GM20431 (cell line): ENCODE data around the gene CDC42BPB.

ENCODE experiments used
- in situ Hi-C: fragments of 300-500 bp; cut with MseI, MboI; formaldehyde crosslinking; loops from one replicate; pipeline ENCODE4 v1.15.0; 2020; ENCODE audit warnings: low sequenced_read_pairs; ENCODE audit not compliant: unreplicated experiment

The CDC42BPB gene

DNA sequence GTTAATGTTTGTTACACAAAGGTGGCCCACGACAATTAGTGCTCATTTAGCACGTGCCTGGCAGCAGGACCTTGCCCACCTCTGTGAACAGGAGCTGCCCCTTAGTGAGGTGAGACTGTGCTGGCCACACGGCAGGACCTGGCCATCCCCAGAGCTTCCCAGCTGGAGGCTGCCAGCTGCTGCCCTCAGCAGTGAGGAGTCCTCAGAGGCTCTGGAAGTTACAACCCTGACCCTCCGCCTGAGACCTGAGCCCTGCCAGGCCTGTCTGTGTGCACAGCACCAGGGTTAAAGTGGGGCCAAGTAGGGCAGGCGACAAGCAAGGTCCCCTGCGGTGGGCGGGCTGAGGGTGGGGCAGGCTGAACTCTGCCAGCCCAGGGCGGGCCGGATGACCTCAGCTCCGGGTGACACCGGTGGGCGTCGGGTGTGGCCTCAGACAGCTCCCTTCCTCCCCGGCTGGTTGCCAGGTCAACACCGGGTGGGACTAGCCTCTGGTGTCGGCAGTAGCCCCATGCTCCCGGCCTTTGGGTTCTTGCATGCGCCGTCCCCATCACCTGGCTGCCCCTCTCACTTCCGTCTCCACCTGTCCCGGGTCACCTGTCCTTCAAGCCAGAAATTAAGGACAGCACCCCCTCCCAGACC, 17.5 kb upstream of the CDC42BPB start:
- in situ Hi-C loops, result loop anchor here (25.0 kb wide), 1 partner anchor 212 kb away; no protein-coding TSS in a partner anchor

DNA sequence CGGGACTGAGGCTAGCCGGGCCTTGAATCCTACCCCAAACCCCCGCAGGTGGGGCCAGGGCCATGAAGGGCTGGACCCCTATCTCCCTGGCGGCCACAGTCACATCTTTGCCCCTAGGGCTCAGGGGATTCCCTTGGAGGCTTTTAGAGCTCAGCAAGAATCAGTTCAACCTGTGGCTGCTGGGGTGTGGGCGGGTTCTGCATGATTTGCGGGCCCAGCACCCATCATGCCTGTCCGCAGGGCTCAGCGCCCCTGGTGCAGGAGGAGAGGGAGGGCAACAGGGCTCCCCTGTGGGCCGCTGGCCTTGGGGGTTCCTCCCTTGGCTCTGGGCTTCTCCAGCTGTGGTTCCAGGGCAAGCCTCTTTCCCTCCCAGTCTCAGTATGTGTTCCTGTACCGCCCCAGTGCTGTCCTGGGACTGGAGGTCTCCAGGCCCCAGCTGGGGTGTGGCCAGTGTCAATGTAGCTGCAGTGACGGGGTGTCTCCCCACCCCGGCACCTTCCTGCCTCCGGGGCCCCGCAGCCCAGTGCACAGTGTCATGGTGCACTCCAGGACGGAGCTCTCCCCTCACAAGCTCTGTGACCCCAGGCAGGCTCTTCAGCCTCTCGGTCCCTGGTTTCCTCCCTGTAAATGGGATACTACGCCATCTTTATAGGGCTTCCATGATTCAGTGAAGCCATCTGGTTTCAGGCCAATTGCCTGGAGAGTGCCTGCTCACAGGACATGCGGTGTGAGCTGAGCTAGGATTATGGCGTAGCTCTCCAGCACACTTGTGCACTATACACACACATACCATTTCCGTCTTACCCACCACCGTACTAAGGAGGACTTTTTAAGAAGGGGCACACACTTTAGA, 16.8 kb upstream of the CDC42BPB start:
- in situ Hi-C loops, result no loop called here

DNA sequence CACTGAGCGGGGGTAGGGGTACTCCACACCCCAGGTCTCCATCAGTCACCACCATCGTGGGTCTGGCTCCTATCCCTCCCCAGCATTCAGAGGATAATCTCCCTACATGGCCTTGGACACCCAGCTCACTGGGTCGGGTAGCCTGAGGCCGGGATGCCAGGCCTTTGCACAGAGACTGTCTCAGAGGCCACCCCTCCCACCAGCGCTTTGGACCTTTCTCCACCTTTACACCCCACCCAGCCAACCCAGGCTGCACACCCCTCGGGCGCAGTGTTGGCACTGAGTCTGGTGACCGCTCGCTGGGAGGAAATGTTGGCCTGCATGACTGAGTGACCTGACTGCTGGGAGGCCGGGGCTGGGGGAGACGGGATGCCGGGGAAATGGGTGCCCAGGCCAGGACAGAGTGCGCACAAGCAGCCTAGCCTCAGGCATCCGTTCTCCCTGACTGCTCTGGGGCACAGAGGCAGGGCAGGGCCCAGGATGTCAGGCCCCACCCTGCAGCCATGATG, 16.1 kb upstream of the CDC42BPB start:
- in situ Hi-C loops, result no loop called here

DNA sequence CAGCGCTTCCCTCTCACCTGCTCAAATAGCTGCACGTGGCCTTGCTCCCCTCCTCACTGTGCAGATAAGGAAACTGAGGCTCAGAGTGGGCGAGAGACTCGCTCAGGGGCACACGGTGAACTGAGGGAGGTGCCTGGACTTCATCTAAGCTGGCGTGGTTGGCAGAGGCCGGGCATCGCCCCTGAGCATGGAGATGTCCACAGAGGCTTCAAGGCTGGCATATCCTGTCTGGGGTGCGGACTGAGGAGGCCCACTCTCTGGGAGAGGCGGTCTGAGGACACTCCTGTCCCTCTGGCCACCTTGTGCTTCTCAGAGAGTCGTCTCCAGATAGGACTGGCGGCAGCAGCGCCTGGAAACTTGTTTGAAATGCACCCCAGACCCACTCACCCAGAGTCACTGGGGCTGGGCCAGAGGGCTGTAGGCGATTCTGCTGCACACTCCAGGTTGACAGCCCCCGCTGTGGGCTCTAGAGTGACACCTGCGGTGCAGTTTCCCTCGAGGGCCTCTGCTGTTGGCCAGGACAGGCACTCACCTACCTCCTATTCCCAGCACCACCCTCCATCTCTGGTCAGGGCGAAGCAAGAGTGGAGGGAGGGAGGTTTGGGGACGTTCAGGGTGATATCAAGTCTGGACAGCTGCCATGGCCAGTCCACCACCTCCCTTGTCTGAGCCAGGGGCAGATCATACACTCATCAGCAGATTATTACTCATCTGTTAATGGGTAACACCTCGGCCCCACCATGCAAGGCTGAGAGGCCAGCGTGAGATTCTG, 15.4 kb upstream of the CDC42BPB start:
- in situ Hi-C loops, result no loop called here

DNA sequence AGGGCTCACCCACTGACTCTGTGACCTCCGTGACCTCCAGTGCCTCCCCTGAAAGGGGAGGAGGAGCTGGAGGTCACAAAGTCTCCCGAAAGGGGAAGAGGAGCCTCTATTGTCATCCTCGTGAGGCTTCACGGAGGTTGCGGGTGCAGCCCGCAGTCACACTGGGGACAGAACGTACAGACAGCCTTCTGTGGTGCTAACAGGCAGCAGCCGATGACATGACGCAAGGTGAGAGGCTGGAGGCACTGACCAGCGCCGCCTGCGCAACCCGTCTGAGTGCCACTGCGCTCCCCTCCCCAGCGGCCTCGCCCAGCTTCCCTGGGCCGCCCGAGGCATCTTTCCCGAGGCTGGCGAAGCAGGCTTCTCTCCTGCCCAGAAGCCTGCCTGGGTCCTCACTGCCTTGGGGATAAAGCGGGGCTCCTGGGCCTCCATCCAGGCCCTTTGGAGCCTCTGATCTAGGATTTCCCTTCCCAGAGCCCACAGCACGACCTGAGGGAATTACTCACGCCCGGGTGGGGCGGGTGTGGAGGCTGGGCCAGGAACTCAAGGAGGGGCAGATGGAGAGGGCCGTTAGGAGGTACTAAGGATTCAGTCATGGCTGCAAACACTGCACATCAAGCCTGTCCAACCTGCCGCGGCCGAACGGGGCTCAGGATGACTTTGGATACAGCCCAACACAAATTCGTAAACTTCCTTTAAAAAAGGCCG, 14.3 kb upstream of the CDC42BPB start:
- in situ Hi-C loops, result no loop called here

DNA sequence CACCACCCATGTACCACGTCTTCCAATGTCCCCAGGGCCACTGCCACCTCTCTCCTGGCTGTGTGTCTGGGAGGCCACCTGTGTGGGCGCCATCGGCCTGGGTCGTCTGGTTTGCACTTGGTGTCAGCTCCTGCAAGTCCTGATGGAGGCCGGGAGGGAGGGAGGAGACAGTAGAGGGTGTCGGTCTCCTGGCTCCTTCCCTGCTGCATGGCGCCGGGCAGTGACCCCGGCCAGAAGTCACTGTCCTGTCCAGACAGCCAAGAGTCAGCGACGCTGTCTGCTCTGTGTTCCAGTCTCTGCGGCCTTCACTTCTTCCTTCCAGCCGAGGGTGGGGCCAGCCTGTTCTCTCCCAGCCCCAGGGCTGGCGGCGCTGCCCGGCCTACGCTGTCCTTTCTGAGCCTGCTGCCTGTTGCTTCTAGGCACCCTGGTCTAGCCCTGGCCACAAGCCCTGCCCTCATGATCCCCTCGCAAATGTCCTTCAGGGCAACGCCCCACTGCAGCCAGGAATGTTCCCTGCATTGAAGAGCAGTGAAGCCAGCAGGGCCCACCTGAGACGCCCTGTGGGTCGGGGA, 13.7 kb upstream of the CDC42BPB start:
- in situ Hi-C loops, result no loop called here

DNA sequence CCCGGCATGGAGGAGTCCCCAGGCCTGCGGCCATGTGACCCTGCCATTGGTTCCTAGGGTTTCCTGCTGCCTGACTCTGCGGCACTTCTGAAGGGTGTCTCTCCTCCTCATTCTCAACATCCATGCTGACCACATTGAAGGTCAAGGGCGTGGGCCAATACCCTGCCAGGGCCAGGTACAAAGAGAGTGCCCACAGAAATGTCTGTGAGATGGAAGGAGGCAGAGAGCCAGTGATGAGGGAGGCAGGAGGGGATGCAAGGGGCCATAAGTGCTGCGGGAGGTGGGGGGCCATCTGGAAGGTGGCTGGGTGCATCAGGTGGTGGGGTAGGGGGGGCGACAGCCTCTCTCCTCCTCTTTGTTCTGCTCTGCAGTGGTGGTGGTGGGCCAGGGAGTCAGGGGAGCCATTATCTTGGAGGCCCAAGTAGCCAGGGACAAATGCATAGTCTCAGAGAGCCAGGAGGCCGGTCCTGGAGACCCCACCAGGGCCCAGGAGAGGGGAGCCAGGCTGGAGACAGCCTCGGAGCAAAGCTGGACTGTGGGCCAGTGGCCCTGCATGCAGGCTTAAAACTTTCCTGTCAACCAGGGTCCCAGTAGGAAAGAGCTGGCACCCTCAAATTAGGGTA, 13.0 kb upstream of the CDC42BPB start:
- in situ Hi-C loops, result no loop called here

DNA sequence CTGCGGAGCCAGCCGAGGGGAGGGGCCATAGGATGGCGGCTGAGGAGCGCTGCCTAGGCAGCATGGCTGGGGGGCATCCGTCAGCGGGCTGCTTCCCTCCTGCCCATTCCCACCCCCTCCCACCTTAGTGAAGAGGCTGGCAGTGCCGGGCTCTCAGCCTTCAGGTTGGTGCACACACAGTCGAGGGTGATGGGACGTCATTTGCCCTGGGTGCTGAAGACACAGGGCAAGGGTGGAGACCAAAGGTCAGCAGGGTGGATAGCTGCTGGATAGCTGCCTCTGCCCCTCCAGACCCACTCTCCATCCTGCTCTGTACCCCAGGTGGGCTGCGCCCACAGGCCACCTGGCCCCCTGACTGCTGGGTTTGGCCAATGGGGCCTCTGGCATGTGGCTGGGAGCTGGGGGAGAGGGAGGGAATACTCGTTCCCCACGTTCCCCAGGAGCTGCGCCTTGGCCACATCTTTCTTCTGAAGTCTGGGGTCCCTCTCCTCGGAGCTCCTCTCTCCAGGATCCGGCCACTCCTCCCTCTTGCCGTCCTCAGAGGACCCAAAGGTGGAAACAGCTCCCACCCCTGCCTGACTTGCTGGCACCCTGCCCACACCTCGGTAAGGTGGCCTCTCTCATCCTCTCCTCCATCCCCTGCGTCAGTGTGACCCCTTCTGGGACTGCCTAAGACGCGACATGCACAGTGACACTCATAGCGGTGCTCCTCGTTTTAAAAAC, 11.2 kb upstream of the CDC42BPB start:
- in situ Hi-C loops, result no loop called here

DNA sequence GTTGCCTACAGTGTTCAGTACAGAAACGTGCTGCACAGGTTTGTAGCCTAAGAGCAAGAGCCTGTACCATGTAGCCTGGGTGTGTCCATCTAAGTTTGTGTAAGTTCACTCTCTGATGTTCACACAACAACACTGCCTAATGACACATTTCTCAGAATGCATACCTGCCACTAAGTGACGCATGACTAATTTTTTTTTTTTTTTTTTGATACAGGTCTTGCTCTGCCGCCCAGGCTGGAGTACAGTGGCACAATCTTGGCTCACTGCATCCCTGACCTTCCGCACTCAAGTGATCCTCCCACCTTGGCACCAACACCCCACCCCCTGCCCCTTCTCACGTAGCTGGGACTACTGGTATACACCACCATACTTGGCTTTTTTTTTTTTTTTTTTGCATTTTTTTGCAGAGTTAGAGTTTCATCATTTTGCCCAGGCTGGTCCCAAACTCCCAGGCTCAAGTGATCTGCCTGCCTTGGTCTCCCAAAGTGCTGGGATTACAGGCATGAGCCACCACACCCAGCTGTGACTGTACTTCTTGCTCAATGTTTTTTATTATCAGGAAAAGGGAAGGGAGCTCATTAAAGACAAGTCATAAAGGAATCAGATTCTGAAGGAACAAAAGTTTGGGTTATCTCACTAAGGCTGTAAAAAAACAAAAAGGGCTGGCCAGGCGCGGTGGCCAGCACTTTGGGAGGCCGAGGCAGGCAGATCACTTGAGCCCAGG, 10.0 kb upstream of the CDC42BPB start:
- in situ Hi-C loops, result no loop called here

DNA sequence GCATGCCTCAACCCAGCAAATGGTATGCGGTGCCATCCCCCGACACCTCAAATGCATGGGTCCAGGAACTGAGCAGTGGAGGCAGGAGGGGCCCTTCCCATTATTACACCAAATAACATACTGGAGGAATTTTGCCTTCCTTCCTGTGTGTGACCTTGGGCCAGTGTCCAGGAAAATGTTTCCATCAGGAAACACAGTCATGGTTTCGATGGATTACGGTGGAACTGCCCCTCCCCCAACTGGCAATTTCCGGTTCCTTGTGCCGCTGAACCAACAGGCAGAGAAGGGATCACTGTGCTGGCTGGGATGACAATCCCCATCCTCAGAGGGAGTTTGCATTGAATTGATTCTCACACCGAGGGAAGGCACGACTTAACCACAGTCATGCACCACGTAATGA, 9.1 kb upstream of the CDC42BPB start:
- in situ Hi-C loops, result no loop called here

DNA sequence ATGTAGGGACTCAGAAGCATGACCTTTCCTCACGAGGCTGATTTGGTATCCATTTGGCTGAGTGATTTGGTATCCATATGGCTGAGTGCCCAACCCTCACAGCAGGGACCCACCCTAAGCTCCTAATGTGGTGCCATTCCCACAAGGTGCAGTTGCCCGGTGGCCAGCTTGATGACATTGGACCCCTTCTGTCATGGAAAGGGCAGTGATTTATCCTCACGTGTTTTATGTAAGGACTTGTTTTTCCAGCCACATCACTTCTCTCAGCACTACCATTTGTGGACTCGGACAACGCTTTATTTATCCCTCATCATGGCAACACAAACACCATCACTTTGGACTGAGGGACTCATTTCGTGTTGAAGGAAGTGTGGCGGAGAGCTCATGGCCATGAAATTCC, 8.5 kb upstream of the CDC42BPB start:
- in situ Hi-C loops, result no loop called here

DNA sequence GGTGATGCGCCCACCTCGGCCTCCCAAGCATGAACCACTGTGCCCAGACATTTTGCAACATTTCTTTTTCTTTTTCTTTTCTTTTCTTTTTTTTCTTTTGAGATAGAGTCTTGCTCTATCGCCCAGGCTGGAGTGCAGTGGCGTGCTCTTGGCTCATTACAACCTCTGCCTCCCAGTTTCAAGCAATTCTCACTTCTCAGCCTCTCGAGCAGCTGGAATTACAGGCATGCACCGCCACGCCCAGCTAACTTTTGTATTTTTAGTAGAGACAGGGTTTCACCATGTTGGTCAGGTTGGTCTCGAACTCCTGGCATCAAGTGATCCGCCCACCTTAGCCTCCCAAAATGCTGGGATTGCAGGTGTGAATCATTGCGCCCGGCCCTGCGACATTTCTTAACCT, 7.6 kb upstream of the CDC42BPB start:
- in situ Hi-C loops, result no loop called here

DNA sequence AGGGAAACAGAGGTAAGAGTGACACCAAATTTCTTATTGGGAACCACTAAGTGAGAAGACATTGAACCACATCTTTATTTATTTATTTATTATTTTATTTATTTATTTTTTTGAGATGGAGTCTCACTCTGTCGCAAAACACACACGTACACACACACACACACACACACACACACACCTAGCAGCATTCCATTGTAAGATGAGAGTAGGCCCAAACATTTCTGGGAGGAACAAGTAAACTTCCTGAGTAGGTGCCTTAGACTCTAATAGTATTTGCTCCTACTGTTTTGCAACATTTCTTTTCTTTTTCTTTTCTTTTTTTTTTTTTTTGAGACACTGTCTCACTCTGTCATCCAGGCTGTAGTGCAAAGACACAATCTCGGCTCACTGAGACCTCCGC, 7.1 kb upstream of the CDC42BPB start:
- in situ Hi-C loops, result no loop called here

DNA sequence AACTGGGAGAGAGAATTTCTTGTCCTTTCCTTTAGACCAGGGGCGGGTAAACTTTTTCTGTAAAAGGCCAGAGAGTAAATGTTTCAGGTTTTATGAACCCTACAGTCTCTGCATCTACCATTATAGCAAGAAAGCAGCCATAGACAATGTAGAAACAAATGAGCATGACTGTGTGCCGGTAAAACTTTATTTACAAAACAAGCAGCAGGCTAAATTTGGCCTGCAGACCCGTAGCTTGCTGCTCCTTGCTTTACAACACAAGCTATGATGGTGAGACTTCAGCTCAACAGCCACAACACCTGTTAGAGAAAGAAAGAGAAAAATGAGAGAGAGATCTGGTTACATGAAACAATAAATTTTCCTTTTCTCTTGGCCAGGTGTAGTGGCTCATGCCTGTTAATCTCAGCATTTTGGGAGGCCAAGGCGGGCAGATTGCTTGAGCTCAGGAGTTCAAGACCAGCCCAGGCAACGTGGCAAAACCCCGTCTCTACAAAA, 4.2 kb upstream of the CDC42BPB start:
- in situ Hi-C loops, result no loop called here

DNA sequence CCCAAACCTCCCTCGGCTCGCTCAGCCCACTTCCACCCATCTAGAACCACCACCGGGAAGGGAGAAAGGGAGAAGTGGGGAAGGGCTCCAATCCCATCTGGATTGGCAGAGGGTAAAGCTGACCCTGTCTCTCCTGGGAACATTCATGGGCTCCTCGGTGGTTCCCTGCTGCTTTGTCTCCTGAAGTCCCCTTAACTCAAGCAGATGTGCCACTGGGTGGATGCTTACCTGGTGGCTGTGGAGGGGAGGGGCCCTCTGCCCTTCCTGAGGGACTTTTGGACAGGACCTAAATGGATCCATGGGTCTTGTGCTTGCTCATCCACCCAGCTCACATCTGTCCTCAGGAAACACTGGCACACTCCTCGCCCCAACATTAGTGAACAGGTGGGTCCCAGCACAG, 2.2 kb upstream of the CDC42BPB start:
- in situ Hi-C loops, result no loop called here

DNA sequence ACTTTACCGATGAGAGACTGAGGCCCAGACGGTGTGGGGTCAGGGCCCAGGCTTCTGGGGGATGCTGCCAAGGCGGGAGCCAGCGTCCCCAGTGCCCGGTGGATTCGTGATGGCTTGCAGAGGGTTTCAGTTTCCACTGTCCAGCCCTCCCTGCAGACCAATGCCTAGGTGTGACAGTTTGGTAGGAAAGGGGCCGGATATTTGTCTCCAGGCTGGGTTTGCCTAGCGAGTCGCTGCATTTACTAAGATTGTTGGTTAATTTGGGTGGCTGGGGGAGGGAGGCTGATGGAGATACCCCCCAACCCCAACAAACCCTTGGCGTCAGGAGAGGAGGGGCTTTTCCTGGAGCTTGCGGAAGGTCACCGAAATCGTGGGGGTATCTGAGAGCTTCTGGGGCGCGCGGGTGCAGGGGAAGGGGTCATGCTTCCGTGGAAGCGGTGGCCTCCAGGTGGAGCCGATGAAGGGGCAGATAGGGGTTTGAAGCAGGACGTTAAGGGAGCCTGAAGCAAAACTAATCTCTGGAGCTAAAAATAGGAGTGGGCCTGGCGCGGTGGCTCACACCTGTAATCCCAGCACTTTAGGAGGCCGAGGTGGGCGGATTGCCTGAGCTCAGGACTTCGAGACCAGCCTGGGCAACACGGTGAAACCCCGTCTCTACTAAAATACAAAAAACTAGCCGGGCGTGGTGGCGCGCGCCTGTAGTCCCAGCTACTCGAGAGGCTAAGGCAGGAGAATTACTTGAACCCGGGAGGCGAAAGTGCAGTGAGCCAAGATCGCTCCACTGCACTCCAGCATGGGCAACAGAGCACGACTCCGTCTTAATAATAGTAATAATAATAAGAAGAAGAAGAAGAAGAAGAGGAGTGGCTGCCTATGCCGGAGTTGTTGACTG, 1.1 kb upstream of the CDC42BPB start:
- in situ Hi-C loops, result no loop called here

DNA sequence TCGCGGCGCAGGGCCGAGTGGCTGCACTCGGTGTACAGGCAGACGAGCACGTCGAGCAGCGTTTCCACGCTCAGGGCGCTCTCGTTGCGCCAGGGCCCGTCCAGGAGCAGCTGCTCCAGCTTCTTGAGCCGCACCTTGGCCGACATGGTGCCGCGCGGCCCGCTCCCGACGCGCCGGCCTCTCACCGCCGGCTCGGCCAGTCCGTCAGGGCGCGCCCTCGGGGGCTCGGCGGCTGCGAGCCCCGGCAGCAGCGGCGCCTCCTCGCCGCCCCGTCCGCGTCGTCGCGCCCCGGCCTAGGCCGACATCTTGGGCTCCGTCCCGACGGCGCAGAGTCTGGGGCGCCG, 349 bp downstream of the CDC42BPB start:
- in situ Hi-C loops, result no loop called here
